NCI-H2107 (cell line): ENCODE measurements around the gene NELFB.
"Not testable (repeated sequence)": the region's sequence is repeated elsewhere in the genome, so short reads cannot be mapped to it uniquely, and the experiment has no call there.

Source experiments
- DNase-seq: peaks from one replicate; lab custom pipeline; 2025; lab: John Stamatoyannopoulos, UW

The NELFB gene

GRCh38 chr9:137247135-137247915 lies 7.8 kb upstream of the NELFB start:
- DNase-seq: peak; percentile 68

- DNase-seq: no peak
Measured at GRCh38 chr9:137247916-137248175, 7.3 kb upstream of the NELFB start.

- DNase-seq: no peak
Measured at GRCh38 chr9:137250329-137251193, 4.6 kb upstream of the NELFB start.

GRCh38 chr9:137251194-137251461 lies 4.0 kb upstream of the NELFB start, which contains the start of gene STPG3:
Gene STPG3, plus strand, starts transcription at chr9:137251286. Its CDS starts 1 bp downstream, at chr9:137251287.
- no peak for DNase-seq

GRCh38 chr9:137251490-137252268 lies 3.4 kb upstream of the NELFB start:
- no peak for DNase-seq

GRCh38 chr9:137252555-137253506 lies 2.3 kb upstream of the NELFB start:
- no peak for DNase-seq

- no peak for DNase-seq
Measured at GRCh38 chr9:137253717-137254623, 1.2 kb upstream of the NELFB start.

GRCh38 chr9:137255448-137256114 lies 454 bp downstream of the NELFB start:
- no peak for DNase-seq

- DNase-seq: no peak
Measured at GRCh38 chr9:137256362-137256761, 1.2 kb downstream of the NELFB start.

- DNase-seq: no peak
Measured at GRCh38 chr9:137256856-137257255, 1.7 kb downstream of the NELFB start.

GRCh38 chr9:137262173-137262908 lies 7.2 kb downstream of the NELFB start:
- not testable (repeated sequence) for DNase-seq

- no peak for DNase-seq
Measured at GRCh38 chr9:137262909-137263285, 7.8 kb downstream of the NELFB start.

GRCh38 chr9:137263506-137263905 lies 8.4 kb downstream of the NELFB start:
- DNase-seq: no peak

- DNase-seq: no peak
Measured at GRCh38 chr9:137264067-137264466, 8.9 kb downstream of the NELFB start.

- DNase-seq: no peak
Measured at GRCh38 chr9:137265496-137266161, 10.5 kb downstream of the NELFB start.

- DNase-seq: no peak
Measured at GRCh38 chr9:137266162-137266527, 11.0 kb downstream of the NELFB start.

- DNase-seq: no peak
Measured at GRCh38 chr9:137266585-137267453, 11.7 kb downstream of the NELFB start.

- DNase-seq: no peak
Measured at GRCh38 chr9:137267933-137268355, 12.8 kb downstream of the NELFB start.
